RPMI8226 (cell line): ENCODE measurements around the gene FAM174B.

Experiments used
- DNase-seq: peaks from one replicate; pipeline ENCODE4 v3.0.0-alpha.2; 2015

FAM174B gene

GRCh38 chr15:92599394-92599970 is 56.1 kb downstream of the FAM174B start:
- DNase-seq: no peak

- DNase-seq: no peak
Observed at GRCh38 chr15:92597548-92597947, 58.0 kb downstream of the FAM174B start.

GRCh38 chr15:92596623-92597022 is 59.0 kb downstream of the FAM174B start:
- DNase-seq: no peak

- DNase-seq: peak; percentile 31
Observed at GRCh38 chr15:92595506-92596381, 59.8 kb downstream of the FAM174B start.

GRCh38 chr15:92591275-92591674 is 64.3 kb downstream of the FAM174B start:
- DNase-seq: no peak

- DNase-seq: no peak
Observed at GRCh38 chr15:92586966-92587365, 68.6 kb downstream of the FAM174B start.

- DNase-seq: no peak
Observed at GRCh38 chr15:92586383-92586942, 69.1 kb downstream of the FAM174B start.

GRCh38 chr15:92584105-92584504 is 71.5 kb downstream of the FAM174B start:
- no peak for DNase-seq

GRCh38 chr15:92583096-92584034 is 72.2 kb downstream of the FAM174B start:
- no peak for DNase-seq

- no peak for DNase-seq
Observed at GRCh38 chr15:92582206-92582605, 73.4 kb downstream of the FAM174B start.

GRCh38 chr15:92580933-92581445 is 74.6 kb downstream of the FAM174B start:
- no peak for DNase-seq

GRCh38 chr15:92580521-92580920 is 75.1 kb downstream of the FAM174B start:
- DNase-seq: no peak

GRCh38 chr15:92579931-92580470 is 75.6 kb downstream of the FAM174B start:
- DNase-seq: no peak

- no peak for DNase-seq
Observed at GRCh38 chr15:92579486-92579885, 76.1 kb downstream of the FAM174B start.

- DNase-seq: no peak
Observed at GRCh38 chr15:92578096-92578835, 77.3 kb downstream of the FAM174B start.

- DNase-seq: no peak
Observed at GRCh38 chr15:92576597-92577200, 78.9 kb downstream of the FAM174B start.

- DNase-seq: no peak
Observed at GRCh38 chr15:92574566-92574965, 81.0 kb downstream of the FAM174B start.

GRCh38 chr15:92574161-92574560 is 81.4 kb downstream of the FAM174B start:
- DNase-seq: peak; percentile 53

GRCh38 chr15:92571824-92572223 is 83.8 kb downstream of the FAM174B start:
- DNase-seq: no peak

- no peak for DNase-seq
Observed at GRCh38 chr15:92570391-92570790, 85.2 kb downstream of the FAM174B start.

GRCh38 chr15:92569778-92570177 is 85.8 kb downstream of the FAM174B start:
- no peak for DNase-seq
